Measurements from ENCODE around the gene TMEM167A.

Gene TMEM167A

GRCh38 chr5:83035373-83036100 lies 41.7 kb downstream of the TMEM167A start:
- no peak for DNase-seq (ENCODE audit: low read depth in 2 of 3, low spot score in 1 of 3)

- DNase-seq (ENCODE audit: low read depth in 2 of 3, low spot score in 1 of 3): no peak
Measured at GRCh38 chr5:83034528-83035207, 42.5 kb downstream of the TMEM167A start.

DNA sequence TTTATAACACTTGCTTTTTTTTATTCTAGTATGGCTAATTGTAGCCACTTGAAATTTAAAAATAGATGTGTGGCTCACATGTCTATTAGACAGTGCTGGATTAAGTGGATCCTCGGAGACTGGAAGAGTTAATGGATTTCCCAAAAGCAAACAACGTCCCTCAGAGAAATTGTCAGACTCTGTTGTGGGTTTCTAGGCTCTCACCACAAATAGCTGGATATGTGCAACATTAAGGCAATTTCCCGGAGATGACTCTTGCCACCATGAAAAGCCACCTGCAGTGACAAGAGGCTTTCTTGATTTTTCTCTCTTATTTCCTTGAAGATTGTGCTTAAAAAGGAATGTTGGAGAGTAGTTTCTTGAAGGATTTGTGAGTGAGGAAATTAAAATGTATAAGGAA lies 43.2 kb downstream of the TMEM167A start:
- no peak for DNase-seq (ENCODE audit: low read depth in 2 of 3, low spot score in 1 of 3)

- DNase-seq (ENCODE audit: low read depth in 2 of 3, low spot score in 1 of 3): no peak
Measured at GRCh38 chr5:83031381-83031780, 45.8 kb downstream of the TMEM167A start.

GRCh38 chr5:83029912-83030311 lies 47.3 kb downstream of the TMEM167A start:
- DNase-seq (ENCODE audit: low read depth in 2 of 3, low spot score in 1 of 3): no peak

DNA sequence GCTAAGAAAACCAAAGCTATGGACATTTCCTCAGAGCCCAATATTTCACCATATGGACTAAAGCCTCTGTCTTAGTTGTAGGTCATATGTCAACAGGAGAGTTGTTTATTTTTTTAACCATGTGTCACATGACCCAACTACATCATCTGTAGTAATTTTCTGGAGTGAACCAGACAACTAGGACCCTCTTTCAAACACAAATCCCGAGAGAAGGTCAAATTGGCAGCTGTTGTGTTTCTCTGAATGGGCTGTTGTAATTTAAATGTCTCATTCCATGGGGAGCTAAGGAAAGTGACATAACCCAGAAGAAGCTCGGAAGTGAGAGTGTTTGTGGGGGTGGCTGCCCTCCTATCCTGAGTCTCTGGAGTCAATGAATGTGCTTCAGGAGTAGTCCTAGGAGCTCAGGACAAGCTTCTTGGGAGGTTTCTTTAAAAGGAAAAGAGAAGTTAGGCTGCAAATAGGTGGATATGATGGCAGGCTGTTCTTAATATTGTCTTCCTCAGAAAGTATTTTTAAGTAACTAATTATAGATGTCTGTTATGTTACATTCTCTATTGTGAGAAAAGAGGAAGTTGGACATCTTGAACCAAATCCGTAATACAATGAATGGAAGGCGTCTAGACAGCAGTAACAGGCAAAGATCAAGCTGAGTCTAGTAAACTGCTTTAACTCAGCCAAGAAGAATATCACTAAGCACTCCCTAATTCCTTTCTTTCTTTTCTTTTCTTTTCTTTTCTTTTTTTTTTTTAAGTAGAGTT lies 50.1 kb downstream of the TMEM167A start:
- DNase-seq (ENCODE audit: low read depth in 2 of 3, low spot score in 1 of 3): no peak

- DNase-seq (ENCODE audit: low read depth in 2 of 3, low spot score in 1 of 3): no peak
Measured at GRCh38 chr5:83026516-83026915, 50.7 kb downstream of the TMEM167A start.

- DNase-seq (ENCODE audit: low read depth in 2 of 3, low spot score in 1 of 3): no peak
Measured at GRCh38 chr5:83025690-83026478, 51.3 kb downstream of the TMEM167A start.

DNA sequence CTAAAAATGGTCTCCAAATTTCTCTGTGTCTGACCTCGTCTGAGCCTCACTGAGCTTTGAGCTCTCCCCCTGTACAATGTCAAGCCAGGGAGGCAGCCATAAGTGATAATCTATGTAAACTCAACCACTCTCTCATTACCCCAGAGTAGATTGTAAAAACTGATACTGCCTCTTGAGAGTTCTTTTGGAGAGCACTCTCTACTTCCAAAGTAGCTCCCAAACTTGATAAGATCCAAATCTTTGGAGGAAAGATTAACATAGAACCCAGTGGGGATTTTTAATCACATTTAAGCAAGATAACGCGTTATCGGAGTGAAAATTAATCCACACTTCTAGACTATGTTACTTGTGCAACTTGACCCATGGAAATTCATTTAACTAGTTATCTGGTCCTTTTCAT lies 54.9 kb downstream of the TMEM167A start:
- no peak for DNase-seq (ENCODE audit: low read depth in 2 of 3, low spot score in 1 of 3)

- no peak for DNase-seq (ENCODE audit: low read depth in 2 of 3, low spot score in 1 of 3)
Measured at GRCh38 chr5:83015676-83016075, 61.5 kb downstream of the TMEM167A start.

GRCh38 chr5:83011985-83012384 lies 65.2 kb downstream of the TMEM167A start:
- no peak for DNase-seq (ENCODE audit: low read depth in 2 of 3, low spot score in 1 of 3)

- DNase-seq (ENCODE audit: low read depth in 2 of 3, low spot score in 1 of 3): no peak
Measured at GRCh38 chr5:83009408-83009807, 67.8 kb downstream of the TMEM167A start.

DNA sequence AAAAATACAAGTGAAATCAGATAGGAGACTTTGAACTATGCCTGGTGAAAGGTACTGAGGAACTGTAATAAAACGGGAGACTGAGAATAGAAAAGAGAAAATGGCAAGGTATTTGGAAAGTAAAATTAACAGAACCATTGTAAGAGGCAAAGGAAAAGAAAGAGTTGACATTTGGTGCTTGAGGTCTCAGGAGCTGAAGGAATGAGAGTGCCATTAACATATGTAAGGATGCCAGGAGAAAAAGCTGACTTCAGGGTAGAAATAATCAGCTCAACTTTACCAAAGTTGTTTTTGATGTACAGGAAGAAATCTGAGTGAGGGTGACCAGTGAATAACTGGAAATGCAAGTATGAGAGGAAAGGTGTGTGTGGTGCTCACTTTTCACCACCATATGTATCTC lies 69.4 kb downstream of the TMEM167A start:
- no peak for DNase-seq (ENCODE audit: low read depth in 2 of 3, low spot score in 1 of 3)

DNA sequence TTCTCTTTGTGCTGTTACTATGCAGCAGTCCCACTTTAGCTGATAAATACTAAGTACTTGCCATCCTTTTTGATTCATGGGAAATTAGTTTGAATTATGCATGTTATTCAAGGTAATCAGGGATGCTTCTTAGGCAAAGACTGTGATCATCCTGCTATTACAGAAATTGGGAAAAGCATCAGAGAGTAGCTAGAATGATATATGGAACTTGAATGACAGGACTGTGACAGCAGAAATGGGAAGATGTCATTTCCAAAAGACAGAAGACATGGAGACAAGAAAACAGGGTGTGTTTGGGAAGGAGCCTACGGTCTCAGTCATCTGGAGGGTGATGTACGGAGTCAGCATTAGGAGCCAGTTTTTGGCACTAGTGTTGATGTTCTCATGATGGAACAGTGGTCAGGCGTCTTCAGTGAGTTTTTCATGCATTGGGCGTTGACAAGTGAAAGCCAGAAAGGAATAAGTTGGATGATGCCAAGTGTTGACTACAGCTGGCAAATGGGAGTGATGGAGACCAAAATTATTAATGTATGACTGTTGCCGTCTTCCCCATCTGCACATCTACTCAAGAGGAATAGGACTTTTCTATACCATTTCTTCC lies 70.4 kb downstream of the TMEM167A start:
- DNase-seq (ENCODE audit: low read depth in 2 of 3, low spot score in 1 of 3): no peak

DNA sequence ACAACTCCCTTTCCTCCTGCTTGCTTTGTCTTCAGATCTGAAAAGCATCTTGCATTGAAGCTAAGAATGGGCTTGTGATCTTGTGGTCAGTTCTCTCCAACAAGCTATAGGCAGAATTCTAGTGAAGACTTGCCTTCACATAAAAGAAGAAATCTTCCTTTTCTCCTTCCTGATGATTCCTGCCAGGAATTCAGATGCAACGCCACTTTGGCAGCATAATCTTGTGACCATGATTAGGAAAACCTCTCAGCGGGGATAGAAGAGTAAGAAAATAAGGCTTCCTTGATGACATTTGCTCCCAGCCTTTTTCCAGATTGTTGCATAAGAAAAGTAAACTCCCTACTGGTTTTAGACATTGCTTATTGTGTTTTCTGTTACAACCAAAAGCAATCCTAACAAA lies 73.4 kb downstream of the TMEM167A start:
- no peak for DNase-seq (ENCODE audit: low read depth in 2 of 3, low spot score in 1 of 3)

All from stimulated activated CD4-positive, alpha-beta T cell treated with anti-CD3 and anti-CD28 coated beads, Interleukin-12 subunit alpha, Interleukin-12 subunit beta, amount 100 ng/mL, for 48 hours (primary cell).